Measurements from ENCODE around the gene SELENOI.
"Not testable (repeated sequence)": the region's sequence is repeated elsewhere in the genome, so short reads cannot be mapped to it uniquely, and the experiment has no call there.

Gene SELENOI

DNA sequence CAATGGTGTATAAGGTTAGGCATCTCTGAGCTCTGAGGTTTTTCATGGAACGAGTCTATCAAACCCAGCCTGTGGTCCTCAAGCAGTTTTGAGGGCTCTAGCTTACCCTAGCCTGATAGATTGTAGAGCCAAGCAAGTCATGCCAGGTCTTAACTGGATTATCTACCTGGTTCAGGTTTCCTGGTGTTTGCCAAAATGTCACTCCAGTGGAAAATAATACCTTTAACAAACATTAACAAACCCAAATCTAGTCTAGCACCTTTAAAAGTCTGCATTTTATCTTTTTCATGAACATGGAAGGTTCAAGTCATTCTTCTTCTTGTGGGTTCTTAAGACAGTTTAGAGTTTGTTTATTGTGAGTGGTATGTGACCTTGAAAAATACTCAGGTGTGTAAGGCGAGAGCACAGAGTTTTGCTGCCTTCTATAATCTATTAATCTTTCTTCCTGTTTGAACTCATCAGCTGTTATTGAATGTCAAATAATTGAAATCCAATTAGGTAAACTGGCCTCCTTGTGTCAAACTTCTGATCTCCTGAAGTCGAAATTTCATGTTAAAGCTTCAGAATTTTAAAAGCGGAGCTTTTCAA, 14.0 kb downstream of the SELENOI start:
- DNase-seq, result no peak

DNA sequence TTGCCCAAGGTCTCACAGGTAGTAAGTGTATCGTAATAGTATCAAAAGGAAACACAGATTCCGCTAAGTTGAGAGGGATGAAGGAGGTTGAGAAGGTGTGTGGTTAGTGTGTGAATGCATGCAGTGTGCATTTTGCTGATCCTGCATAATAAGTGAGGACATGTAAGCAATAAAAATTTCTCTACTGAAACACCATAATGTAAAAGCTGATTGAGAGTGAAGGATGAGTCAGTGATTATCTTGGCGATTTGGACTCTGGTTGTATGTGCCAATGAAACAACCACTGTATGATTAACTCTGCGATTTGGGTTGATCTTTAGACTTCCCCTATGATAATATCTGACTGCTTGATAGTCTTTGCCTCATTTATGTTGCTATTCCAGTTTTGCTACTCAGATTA, 17.4 kb downstream of the SELENOI start:
- no peak for DNase-seq

DNA sequence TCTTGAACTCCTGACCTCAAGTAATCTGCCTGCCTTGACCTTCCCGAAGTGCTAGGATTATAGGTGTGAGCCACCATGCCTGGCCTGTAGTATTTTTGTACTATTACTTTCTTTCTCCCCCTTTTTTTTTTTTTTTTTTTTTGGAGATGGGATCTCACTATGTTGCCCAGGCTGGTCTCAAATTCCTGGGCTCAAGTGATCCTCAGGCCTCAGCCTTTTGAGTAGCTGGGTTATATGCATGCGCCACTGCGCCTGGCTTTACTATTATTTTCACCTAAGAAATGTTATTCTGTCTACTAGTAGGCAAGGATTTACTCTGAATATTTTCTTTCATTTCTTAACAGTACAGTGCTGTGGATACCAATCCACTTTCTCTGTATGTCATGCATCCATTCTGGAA, 18.0 kb downstream of the SELENOI start:
- no peak for DNase-seq

DNA sequence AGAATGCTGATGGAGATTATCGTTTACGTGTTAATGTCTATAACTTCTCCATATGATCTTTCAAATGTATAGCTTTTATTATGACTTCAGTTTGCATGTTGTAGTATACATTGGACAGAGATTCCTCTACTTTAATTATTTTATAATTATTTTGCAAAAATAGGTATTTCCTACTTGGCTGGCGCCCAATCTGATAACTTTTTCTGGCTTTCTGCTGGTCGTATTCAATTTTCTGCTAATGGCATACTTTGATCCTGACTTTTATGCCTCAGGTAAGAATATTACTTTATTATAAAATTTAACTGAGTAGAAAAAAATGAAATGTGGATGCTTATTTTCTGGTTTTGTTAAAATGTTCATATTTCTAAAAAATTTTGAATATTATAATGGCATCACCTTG, 18.7 kb downstream of the SELENOI start:
- DNase-seq, result no peak

DNA sequence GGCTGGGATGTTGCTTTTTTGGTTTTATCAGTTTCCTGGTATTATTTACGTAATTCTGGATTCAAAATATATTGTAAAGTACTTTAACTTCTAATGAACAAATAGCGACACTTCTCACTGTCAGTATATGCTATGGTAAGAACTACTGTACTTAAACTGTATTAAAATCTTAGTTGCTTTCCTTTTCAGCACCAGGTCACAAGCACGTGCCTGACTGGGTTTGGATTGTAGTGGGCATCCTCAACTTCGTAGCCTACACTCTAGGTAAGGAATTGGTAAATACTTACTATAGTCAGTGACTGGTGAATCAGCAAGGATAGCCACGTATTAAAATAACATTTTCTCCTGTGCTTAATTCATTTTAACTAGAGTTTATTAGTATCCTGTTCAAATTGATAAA, 21.0 kb downstream of the SELENOI start:
- DNase-seq, result no peak

DNA sequence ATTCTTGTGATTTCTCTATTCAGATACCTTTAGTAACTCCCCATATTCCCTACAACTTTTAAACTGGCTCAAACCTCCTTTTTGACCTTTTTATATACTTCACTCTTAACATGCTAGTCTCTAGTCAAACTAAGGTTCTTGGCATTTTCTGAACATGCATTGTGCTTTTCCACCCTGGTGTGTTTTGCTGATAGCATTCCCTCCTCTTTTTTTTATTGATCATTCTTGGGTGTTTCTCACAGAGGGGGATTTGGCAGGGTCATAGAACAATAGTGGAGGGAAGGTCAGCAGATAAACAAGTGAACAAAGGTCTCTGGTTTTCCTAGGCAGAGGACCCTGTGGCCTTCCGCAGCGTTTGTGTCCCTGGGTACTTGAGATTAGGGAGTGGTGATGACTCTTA, 23.7 kb downstream of the SELENOI start:
- not testable (repeated sequence) for DNase-seq

DNA sequence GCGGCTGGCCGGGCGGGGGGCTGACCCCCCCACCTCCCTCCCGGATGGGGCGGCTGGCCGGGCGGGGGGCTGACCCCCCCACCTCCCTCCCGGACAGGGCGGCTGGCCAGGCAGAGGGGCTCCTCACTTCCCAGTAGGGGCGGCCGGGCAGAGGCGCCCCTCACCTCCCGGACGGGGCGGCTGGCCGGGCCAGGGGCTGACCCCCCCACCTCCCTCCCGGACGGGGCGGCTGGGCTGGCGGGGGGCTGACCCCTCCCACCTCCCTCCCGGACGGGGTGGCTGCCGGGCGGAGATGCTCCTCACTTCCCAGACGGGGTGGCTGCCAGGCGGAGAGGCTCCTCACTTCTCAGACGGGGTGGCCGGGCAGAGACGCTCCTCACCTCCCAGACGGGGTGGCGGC, 25.0 kb downstream of the SELENOI start:
- not testable (repeated sequence) for DNase-seq

DNA sequence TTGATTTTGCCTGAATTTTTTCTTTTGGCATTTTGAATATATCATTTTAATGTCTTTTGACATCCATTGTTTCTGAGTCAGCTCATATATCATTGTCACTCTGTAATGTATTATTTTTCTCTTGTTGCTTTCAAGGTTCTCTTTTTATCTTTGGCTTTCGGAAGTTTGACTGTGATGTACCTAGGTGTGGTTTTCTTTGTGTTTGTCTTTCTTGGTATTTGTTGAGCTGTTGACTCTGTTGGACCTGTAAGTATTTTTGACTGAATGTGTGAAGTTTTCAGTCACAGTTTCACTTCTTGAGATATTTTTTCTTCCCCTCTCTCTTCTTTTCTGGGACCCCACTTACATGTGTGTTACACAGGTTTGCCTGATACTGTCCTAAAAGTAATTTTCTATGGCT, 30.9 kb downstream of the SELENOI start:
- DNase-seq, result no peak

DNA sequence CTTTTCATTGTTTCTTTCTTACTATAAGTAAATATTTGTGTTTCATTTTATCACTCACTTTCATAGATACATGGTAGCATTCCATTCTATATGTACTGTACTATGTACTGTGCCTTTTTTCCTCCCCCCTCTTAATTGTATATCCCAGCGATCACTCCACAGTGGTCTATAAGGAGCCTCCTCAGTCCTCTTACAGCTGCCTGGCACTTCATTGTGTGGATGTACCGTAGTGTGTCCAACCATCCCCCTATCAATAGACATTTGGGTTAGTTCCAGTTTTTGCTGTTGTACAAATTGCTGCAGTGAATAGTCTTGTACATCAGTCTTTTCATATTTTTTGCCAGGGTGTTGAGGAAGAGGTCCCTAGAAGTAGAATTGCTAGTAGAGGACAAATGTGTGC, 34.3 kb downstream of the SELENOI start:
- no peak for DNase-seq

DNA sequence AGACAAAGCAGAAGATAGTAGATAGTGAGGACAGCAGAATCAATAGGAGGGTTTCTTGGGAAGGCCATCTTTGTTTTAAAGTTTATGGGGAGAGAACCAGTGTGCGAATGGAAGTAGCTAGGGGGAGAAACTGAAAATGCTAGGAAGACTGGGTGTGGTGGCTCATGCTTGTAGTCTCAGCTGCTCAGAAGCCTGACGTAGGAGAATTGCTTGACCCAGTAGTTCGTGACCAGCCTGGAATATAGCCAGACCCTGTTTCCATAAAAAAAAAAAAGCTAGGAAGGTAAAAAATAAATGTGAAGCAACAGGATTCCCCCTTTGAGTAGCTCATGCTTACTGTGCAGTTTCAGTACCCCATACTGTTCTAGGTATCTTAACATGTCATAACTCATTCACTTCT, 36.6 kb downstream of the SELENOI start:
- no peak for DNase-seq

DNA sequence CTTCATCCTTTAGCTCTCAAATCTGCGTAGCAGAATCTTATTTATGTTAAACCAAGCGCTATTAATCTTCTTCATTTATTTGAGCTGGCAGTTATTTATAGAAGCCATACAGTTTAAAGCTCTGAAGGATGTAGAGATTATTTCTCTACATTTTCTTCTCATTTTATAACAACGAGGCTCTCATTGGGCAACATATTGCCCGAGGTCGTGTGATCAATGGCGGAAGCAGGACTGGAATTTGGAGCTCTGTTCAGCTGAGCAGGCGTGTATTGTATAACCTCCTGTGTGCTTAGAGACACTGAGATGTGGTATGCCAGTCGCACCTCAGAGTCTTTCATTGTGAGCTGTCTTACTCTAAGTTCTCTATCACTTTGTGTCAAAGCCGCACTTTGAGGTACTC, 38.2 kb downstream of the SELENOI start:
- DNase-seq, result no peak

DNA sequence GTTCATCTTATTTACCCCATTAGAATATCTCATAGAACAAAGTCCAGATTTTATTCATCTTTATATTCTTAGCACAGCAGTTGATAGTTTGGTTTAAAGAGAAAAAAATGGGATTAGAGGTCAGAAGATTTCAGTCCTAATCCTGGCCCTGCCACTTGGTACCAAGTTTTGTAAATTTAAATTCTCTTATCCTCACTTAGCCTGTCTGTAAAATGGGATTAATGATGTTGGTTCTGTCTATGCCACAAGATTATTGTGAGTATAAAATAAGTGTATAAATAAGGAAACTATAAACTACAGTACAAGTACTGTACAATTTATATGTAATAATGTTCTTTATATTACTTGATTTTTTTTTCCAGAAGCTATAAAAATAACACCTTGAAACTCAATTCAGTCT, 38.7 kb downstream of the SELENOI start:
- no peak for DNase-seq

DNA sequence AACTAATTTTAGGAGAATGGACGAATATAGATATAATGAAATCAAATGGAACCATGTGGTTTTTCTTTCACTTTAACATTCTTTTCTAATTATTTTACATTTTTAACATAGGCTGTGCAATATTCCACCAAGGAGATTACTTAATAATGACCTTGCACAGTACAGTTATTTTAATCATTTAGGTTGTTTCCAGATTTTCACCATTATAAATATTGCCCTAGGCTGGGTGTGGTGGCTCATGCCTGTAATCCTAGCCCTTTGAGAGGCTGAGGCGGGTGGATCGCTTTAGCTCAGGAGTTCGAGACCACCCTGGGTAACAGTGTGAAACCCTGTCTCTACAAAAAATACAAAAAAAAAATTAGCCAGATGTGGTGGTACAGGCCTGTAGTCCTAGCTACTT, 41.2 kb downstream of the SELENOI start:
- DNase-seq, result no peak

DNA sequence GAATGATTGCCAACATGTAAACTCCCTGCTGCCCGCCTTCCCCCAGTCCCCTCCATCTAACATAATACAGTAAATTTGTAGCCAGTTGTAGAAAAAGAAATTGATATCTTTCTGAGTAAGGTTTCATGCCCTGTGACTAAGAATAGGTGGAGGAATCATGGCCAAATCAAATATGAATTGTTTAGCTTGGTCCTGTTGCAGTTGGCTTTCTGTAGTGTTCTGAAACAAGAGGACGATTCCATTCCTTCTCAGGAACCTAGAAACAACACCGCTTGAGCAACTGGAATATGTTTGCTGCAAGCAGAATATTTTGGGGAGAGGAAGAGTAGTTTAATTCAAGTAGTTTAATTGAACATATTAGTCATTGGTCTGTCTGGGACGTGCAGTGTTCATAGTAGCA, 48.8 kb downstream of the SELENOI start:
- DNase-seq, result no peak

DNA sequence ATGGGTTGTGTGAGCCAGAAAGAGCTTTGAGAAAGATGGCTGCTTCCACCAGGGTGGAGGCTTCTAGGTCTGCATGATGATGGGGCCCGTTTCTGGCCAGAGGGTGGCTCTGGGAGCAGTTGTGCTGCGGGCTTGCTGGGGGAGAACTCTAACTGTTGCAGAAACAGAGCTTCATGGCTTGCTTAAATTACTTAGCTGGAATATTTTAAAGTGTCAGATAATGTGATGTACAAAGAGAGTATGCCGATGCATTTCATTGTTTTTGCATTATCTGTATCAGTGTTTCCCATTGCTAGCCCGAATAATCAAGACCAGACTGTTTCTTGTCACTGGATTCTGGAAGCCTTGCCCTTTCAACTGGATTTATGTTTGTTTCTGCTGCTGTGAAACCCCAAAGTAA, 49.5 kb downstream of the SELENOI start:
- no peak for DNase-seq

DNA sequence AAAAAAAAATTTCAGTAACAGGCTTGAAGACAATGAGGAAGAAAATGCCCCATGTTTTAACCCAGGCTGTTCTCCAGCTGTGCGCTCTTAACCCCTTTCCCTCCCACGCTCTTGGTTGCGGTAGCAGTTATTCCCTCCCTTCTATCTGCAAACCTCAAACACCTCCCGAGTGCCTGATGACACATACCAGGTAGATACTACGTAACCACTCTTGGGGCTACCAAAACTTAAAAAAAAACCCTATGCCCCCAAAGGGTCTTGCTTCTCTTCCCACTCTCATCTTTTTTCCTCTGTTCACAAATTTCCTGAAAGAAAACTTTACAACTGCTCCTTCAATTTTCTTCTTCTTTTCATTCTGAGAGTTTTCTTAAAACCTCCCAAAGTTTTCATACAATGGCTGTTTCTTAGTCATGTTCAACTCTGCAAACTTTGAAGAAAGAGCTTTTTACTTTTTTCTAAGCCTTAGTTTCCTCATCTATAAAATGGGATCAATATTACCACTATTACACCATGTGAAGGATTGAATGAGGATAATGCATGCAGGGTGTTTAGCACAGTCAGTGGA, 50.9 kb downstream of the SELENOI start:
- no peak for DNase-seq

DNA sequence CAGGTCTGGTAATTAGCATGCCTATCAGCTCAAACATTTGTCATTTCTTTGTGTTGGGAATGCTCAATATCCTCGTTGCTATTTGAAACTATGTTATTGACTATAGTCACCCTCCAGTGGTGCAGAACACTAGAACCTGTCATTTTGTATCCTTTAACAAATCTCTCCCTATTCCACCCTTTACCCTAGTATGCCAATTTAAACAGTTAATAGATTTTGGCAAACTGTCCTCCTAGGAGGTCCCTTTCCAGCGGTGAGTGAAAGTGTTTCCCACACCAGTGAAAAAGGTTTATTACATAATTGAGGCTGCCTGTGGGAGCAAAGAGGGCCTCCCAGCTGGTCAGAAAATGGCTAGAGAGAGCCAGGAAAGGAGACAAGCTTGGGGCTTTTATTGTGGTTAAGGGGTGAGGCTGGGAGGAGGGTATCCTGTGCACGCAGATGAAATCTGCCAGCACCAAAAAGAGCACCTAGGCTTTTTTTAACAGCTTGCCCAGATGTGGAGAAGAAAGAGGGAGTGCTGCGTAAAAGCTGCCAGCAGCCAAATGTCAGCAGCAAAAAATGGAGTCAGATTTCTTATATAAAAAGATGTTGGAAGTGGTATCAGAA, 53.9 kb downstream of the SELENOI start:
- no peak for DNase-seq

DNA sequence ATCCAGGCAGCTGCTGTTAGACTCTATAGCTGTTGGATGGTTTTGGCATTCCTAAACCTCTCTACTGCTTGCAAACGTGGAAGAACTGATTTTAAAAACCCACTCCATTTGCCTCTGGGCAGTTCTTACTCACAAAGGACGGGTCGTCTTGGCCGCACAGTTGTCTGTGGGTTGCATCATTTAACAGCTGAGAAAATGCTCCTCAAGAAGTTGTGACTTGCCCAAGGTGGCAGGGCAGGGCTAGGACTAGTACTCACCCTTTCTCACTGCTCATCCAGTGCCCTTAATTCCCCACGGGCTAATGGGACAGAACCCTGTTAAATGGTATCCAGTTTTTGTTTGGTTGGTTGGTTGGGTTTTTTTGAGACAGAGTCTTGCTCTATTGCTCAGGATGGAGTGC, 54.8 kb downstream of the SELENOI start:
- no peak for DNase-seq

DNA sequence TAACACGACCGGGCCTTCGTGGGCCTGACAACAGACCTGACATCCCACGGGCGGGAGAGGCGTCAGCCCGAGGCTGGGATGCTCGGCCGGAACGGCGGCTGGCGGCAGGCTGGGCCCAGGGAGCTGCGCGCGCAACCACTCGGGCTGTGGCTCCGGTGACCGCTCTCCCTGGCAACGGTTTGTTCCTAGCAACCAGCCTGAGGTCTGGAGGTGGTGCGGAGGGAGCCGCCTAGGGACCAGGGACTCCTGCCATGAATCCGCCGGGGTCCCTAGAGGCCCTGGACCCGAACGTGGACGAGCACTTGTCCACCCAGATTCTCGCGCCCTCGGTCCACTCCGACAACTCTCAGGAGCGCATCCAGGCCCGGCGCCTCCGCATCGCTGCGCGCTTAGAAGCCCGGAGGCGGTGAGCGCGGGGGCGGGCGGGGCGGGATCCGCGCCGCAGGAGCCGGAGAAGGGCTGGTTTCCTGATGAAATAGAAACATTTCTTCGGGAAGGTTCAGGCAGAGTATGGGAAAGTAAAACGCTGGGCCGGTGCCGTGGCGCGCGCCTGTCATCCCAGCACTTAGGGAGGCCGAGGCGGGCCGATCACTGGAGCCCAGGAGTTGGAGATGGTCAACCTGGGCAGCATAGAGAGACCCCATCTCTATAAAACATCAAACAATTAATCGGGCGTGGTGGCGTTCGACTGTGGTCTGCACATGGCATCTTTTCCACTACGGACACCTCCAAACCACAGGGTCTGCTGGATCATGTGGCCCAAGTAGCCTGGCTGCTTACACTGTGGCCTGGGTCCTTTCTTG, 56.0 kb downstream of the SELENOI start, which contains the start of gene DRC1:
Gene DRC1, plus strand, starts transcription at position 182 of the 803 bp plus-strand sequence. Its CDS starts 70 bp downstream, at position 252.
- no peak for DNase-seq

DNA sequence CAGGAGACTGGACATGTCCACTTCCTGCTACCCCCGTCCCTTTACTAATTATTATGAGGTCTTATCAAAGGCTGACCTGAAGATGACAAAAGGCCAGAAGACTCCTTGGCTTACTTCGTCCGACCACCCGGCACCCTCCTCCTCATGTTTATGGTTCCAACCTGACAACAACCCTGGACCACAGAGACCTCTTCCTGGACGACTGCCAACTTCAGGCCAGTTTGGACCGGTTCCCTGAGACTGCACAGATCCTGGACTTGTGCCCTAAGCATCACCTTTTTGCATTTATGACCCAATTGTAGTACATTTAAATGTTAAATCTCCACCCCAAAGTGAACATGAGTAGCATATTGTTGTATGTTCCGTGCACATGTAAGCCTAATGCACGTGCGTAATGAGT, 61.6 kb downstream of the SELENOI start:
- no peak for DNase-seq

DNA sequence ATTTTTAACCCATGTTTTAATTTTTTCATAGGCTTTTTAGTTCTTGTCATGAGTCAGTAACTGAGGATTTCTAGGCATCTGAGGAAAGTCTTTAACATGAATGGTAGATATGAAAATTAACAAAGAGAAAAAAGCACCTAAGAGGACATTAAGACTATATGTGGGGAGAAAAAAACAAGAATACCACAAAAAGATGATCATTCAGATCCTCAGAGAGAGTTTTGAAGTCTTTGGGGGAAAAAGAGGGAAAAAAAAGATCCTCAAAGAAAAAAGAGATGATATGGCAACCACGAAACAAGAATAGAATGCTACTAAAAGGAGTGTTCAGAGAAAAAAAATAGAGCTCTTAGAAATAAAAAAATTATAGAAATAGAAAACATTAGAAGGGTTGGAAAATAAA, 63.8 kb downstream of the SELENOI start:
- DNase-seq, result no peak

DNA sequence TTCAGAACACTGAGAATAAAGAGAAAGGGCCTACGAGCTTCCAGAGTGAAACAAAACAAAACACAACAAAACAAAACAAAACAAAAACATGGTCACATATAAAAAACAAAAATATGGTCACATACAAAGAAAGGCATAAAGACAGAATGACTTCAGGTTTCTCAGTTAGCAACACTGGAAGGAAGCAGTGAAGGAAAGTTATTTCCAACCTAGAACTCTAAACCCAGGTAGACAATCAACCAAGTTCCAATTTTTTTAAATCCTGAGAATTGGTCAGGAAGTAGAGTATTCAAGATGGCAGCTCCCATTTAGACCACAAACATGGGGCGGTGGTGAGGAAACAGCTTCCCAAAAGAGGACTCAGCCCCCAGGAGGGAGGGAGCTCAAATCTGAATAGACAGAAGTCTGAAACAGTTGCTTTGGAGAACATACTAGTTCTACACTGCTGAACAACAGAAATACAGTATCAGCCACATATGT, 64.9 kb downstream of the SELENOI start:
- DNase-seq, result no peak

DNA sequence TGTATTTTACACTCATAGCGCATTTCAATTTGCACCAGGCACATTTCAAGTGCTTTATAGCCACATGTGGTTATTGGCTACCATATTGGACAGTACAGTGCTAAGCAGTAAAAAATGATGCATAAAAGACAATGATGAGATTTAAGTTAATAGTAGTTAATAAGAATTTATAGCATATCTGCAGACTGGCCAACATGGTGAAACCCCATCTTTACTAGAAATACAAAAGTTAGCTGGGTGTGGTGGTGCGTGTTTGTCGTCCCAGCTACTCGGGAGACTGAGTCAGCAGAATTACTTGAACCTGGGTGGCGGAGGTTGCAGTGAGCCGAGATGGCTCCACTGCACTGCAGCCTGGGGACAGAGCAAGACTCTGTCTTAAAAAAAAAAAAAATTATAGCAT, 65.5 kb downstream of the SELENOI start:
- DNase-seq, result no peak

Data from stimulated activated naive CD4-positive, alpha-beta T cell (primary cell).